Measurements from ENCODE around the gene CITED2.

CITED2 gene

DNA sequence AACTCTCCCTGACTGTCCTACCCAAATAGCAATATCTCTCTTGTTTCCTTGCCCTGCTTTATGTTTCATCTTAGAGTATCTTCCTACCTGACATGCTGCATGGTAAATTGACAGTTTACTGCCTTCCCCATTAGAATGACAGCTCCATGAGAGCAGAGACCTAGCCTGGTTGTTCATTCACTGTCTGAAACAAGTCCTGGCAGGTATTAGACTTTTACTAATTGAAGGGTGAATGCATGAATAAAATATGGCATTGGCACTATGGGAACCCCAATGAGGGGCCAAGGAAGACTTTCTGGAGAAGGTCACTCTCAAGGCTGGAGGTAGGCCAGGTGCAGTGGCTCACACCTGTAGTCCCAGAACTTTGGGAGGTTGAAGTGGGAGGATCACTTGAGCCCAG, 3.8 kb upstream of the CITED2 start:
- DNase-seq (ENCODE audit: low spot score): no peak
- TF ChIP-seq, protein P1, sequence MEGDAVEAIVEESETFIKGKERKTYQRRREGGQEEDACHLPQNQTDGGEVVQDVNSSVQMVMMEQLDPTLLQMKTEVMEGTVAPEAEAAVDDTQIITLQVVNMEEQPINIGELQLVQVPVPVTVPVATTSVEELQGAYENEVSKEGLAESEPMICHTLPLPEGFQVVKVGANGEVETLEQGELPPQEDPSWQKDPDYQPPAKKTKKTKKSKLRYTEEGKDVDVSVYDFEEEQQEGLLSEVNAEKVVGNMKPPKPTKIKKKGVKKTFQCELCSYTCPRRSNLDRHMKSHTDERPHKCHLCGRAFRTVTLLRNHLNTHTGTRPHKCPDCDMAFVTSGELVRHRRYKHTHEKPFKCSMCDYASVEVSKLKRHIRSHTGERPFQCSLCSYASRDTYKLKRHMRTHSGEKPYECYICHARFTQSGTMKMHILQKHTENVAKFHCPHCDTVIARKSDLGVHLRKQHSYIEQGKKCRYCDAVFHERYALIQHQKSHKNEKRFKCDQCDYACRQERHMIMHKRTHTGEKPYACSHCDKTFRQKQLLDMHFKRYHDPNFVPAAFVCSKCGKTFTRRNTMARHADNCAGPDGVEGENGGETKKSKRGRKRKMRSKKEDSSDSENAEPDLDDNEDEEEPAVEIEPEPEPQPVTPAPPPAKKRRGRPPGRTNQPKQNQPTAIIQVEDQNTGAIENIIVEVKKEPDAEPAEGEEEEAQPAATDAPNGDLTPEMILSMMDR (conservative IDR thresholded peaks at IDR 0.05; ENCODE audit: low read depth): no peak
- ChIA-PET CTCF (interaction anchor here (0.6 kb wide), 1 partner anchor 681 kb away, joined by 3 read pairs; no protein-coding TSS in a partner anchor), POLR2A (ENCODE audit: low non-redundant PET) (no interaction called here)
- H3K27ac ChIP-seq: peak overlapping the region; percentile 51

DNA sequence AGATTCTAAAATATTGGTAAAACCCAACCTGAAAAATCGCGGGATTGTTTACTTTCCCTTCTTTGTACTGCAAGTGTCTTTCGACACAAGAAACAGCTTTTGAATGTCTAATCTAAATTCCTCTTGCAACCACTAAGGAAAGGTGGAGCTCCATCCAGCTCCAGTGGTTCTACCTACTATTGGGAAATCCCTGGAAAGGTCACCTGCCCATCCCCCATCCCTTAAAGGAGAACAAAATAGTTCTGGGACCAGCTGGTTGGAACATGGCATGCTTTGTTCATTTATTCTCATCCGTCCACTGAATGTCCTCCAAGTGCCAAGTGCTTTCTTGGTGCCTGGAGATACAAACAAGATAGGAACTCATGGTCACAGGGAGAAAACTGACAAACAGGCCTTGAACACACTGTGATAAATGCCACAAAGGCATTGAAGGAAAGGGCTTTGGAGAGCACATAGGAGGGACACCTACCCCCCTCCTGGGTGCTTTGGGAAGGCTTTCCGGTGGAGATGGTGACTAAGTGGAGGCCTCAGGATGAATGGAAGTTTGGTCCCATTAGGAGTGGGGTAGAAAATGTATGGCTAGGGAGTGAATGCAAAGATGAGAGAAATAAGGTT, 2.3 kb upstream of the CITED2 start:
- CTCF ChIA-PET: interaction anchor here (0.6 kb wide), 2 partner anchors 180 to 1164 kb away, joined by 3 read pairs; no protein-coding TSS in a partner anchor

DNA sequence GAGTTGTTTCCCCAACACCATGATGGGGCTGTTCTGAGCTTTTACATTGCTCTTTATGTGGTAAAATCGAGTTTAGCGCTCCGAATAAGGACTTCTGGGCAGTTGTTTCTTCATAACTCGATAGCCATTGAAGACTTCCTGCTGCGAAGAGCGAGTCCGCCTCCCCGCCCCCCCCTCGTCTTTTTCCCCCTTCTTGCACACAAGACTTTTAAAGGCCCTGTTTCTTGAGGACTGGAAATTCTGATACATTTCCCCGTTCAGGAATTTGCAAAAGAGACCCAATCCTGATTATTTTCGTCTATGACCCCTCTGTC, 1.5 kb upstream of the CITED2 start:
- ChIA-PET POLR2A (ENCODE audit: low non-redundant PET) (no interaction called here), CTCF (interaction anchor here (0.6 kb wide), 2 partner anchors 180 to 1066 kb away, joined by 3 read pairs; no protein-coding TSS in a partner anchor)
- TF ChIP-seq, protein P1 (conservative IDR thresholded peaks at IDR 0.05; ENCODE audit: low read depth): no peak
- DNase-seq (ENCODE audit: low spot score): peak; percentile 18
- peak overlapping the region; percentile 99 for H3K27ac ChIP-seq

More for the DNA sequence above, 2.3 kb upstream of the CITED2 start:
- H3K27ac ChIP-seq: no peak overlapping the region; the same call in 1 of the 2 replicates
- POLR2A ChIA-PET (ENCODE audit: low non-redundant PET): no interaction called here
- TF ChIP-seq, protein P1 (conservative IDR thresholded peaks at IDR 0.05; ENCODE audit: low read depth): peak; percentile 33; the same call in 1 of the 2 replicates
- peak; percentile 50 for DNase-seq (ENCODE audit: low spot score)

DNA sequence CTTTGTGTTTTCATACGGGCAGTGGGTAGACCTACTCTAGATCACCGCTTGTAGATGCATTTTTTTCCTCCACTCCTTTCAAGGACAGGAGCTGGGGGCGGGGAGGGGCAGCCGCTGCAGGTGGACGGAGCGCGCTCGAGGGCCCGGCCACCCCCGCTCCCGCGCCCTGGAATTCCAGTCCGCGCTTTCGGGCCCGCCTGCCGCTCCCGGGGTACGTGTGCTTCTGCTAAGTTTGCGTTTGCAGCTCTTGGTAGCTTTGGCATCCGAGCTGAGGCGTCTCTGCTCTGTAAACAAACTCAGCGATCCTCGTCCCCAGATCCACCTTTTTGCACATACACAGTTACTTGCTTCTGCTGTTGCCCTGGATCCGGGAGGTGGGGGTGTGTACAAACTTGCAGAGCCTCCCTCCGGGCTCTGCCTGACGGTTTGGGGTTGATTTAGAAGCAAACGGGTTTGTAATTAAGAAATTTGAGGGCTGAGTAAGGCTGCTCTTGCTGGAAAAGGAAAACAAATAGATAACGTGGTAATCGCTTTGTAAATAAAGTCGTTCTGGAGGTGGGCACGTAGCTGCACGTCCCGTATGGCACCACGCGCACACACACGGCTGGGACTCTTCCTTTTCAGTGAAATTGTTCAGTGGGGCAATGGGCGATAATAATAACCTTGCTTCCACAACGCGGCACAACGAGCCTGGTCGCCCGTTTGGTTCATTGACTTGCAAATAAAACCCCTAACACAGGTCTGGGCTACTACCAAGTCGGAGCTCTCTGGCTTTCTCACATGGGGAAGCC, 973 bp upstream of the CITED2 start:
- TF ChIP-seq, protein P1 (conservative IDR thresholded peaks at IDR 0.05; ENCODE audit: low read depth): no peak
- peak overlapping the region; percentile 99 for H3K27ac ChIP-seq
- DNase-seq (ENCODE audit: low spot score): peak; percentile 80
- ChIA-PET POLR2A (ENCODE audit: low non-redundant PET) (interaction anchor here (0.5 kb wide), 1 partner anchor 332 kb away, joined by 4 read pairs; no protein-coding TSS in a partner anchor), CTCF (interaction anchor here (0.6 to 0.7 kb wide), 4 partner anchors 9 to 1066 kb away, joined by 3 read pairs; no protein-coding TSS in a partner anchor)

DNA sequence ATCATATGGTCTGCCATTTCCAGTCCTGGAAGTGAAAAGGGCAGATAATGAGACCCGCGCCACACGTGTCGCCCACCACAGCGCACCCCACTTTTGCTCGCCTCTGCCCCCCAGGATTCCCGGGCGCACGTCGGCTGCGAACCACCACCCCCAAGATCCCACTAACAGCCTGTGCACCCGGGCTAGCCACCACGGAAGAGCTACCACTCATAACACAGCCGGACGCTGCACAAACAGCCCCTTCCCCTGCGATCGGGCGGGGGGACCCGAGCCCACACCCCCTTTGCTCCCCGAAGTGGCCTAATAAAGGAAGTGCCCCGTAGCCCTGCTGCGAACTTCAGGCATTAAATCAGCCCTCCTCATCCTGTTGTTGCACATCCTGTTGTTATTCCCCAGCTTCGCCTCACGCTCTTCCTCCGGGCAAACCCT, 506 bp downstream of the CITED2 start:
- DNase-seq (ENCODE audit: low spot score): no peak
- ChIA-PET POLR2A (ENCODE audit: low non-redundant PET) (interaction anchor here (0.5 kb wide), 1 partner anchor 1267 kb away, joined by 3 read pairs; the partner anchor contains the start of gene PERP), CTCF (interaction anchor here (0.6 to 1.2 kb wide), 4 partner anchors 323 to 504 kb away, joined by 3 to 7 read pairs (median 4); no protein-coding TSS in a partner anchor)
- H3K27ac ChIP-seq: peak overlapping the region; percentile 99
- TF ChIP-seq, protein P1 (conservative IDR thresholded peaks at IDR 0.05; ENCODE audit: low read depth): no peak

DNA sequence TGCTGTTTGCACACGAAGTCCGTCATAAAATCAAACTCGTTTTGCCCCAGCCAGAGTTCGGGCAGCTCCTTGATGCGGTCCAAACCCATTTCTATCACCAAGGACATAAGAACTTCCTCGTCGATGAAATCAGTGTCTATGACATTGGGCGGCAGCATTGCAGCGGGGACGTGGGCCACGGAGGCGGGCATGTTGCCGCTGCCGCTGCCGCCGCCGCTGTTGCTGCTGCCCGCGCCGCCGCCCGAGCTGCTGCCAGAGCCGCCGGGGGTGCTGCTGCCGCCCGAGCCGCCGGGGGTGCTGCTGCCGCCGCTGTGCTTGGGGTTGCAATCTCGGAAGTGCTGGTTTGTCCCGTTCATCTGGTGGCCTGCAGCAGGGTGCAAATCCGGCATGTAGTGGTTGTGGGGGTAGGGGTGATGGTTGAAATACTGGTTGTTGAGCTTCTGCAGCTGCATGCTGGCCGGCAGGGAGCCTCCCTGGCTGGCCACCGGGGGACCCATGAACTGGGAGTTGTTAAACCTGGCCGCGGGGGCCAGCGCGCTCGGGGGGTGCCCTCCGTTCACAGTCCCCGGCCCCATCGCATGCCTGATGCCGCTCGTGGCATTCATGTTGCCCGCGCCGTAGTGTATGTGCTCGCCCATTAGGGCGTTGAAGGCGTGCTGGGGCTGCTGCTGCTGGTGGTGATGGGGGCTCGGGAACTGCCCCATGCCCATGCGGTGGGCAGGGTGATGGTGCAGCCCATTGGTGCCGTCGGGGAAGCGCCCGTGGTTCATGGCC, 1.1 kb downstream of the CITED2 start:
- TF ChIP-seq, protein P1 (conservative IDR thresholded peaks at IDR 0.05; ENCODE audit: low read depth): peak; percentile 71
- peak; percentile 30 for DNase-seq (ENCODE audit: low spot score)
- CTCF ChIA-PET: interaction anchor here (0.5 to 1.2 kb wide), 9 partner anchors 17 to 505 kb away, joined by 3 to 7 read pairs (median 3); no protein-coding TSS in a partner anchor
- POLR2A ChIA-PET (ENCODE audit: low non-redundant PET): no interaction called here
- H3K27ac ChIP-seq: peak overlapping the region; percentile 99

All from RWPE1 (cell line).